Measurements from ENCODE around the gene RAI14.

Gene RAI14

DNA sequence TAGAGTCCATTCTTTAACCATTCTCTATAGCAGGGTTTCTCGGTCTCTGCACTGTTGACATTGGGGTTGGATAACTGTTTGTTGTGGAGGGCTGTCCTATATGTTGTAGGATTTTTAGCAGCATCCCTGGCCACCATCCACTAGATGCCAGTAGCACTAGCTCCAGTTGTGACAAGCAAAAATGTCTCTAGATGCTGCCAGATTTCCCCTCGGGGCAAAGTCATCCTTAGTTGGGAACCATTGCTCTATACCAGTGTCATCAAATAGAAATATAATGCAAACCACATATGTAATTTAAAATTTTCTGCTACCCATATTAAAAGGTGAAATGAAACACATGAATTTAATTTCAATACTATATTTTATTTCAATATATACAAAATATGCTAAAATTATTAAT, 185.7 kb downstream of the RAI14 start:
- TF ChIP-seq, protein P1, sequence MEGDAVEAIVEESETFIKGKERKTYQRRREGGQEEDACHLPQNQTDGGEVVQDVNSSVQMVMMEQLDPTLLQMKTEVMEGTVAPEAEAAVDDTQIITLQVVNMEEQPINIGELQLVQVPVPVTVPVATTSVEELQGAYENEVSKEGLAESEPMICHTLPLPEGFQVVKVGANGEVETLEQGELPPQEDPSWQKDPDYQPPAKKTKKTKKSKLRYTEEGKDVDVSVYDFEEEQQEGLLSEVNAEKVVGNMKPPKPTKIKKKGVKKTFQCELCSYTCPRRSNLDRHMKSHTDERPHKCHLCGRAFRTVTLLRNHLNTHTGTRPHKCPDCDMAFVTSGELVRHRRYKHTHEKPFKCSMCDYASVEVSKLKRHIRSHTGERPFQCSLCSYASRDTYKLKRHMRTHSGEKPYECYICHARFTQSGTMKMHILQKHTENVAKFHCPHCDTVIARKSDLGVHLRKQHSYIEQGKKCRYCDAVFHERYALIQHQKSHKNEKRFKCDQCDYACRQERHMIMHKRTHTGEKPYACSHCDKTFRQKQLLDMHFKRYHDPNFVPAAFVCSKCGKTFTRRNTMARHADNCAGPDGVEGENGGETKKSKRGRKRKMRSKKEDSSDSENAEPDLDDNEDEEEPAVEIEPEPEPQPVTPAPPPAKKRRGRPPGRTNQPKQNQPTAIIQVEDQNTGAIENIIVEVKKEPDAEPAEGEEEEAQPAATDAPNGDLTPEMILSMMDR (IDR thresholded peaks at IDR 0.05), result no peak
- no peak for TF ChIP-seq ZFX (IDR thresholded peaks at IDR 0.05; ENCODE audit: borderline replicate concordance)

DNA sequence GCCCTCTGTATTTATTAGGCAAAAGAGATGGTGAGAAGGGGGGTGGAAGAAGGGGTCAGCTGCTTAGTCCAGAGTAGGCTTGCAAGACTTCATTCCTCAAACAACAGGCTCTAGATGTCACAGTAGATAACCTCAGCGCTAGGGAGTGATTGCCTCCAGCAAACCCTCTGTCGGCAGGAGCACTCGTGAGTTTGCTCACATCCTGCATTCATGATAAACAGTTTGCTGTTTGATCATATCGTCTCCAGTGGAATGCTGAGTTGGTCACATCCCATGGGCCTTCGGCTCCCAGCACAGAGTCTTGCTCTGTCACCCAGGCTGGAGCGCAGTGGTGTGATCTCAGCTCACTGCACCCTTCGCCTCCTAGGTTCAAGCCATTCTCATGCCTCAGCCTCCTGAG, 186.4 kb downstream of the RAI14 start:
- TF ChIP-seq, protein P1 (IDR thresholded peaks at IDR 0.05), result no peak
- TF ChIP-seq ZFX (IDR thresholded peaks at IDR 0.05; ENCODE audit: borderline replicate concordance), result no peak
- H3K27ac ChIP-seq, result no peak overlapping the region

More for the DNA sequence above, 185.7 kb downstream of the RAI14 start:
- no peak overlapping the region for H3K27ac ChIP-seq

DNA sequence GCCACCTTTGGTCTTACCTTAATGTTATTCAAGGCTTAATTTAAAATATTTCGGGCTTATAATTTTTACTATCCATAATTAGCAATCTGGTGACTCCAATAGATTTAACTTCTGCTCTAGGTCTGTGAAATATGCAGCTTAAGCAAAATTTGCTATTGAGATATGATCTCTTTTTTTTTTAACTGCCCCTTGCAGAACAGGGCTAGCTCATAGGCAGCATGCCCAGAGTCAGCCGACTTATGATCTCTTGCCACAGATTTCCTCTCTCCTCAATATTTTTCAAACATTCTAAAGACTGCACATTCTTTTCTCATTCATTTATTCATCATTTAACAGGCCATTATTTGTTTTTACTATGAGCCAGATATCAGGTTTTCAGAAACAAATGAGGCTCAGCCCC, 187.4 kb downstream of the RAI14 start:
- H3K27ac ChIP-seq, result no peak overlapping the region
- TF ChIP-seq, protein P1 (IDR thresholded peaks at IDR 0.05), result no peak
- no peak for TF ChIP-seq ZFX (IDR thresholded peaks at IDR 0.05; ENCODE audit: borderline replicate concordance)

DNA sequence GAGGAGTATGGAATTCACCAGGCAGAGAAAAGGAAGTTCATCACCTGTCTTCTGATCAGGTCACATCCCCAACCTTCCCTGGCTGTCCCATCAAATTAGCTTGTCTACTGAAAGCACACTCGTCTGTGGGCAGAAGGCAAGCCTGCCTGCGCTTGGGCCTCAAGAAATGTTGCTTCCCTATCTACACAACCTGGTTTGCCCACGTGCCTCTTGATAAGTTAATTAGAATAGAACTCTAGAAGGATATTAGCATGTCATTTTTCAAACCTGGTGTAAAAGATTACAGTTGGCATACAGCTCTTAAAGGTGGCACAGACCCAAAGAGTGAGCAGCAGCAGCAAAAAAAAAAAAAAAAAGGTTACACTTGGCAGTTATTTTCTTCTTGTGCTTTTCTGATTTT, 188.0 kb downstream of the RAI14 start:
- TF ChIP-seq ZFX (IDR thresholded peaks at IDR 0.05; ENCODE audit: borderline replicate concordance), result no peak
- H3K27ac ChIP-seq, result no peak overlapping the region

DNA sequence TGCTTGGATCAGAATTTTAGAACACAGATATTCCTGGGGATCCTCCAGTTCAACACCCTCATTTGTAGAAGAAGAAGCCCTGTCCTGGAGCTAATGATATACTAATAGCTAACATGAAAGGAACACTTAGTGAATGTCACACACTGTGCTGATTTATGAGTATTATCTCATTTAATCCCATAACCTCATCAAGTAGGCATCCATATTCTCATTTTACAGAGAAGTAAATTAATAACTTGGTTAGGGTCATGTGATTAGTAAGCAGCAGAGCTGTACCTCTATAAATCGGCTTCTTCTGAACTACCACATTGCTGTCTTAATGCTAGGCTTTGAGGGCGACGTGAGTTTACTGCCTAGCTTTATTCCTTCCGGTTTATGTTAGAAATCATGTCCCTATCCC, 188.9 kb downstream of the RAI14 start:
- no peak overlapping the region for H3K27ac ChIP-seq
- no peak for TF ChIP-seq ZFX (IDR thresholded peaks at IDR 0.05; ENCODE audit: borderline replicate concordance)
- TF ChIP-seq, protein P1 (IDR thresholded peaks at IDR 0.05), result no peak

DNA sequence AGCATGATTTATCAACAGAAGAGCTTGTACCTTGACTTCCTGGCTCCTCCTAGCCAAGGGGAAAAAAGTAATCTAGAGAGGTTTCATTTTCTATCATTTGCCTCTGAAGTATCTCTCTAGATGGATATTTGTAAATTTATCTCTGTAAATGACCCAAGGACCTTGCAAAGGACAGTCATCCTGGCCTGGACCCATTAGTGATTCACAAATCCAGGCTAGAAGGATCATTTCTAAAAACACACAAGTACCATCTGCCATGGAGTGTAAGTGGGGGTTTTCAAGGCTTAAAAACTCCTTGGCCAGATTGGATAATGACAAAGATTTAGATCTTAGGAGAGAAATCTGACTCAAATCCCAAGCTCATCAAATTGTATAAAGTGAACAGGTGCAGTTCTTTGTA, 190.9 kb downstream of the RAI14 start:
- TF ChIP-seq, protein P1 (IDR thresholded peaks at IDR 0.05), result no peak
- TF ChIP-seq ZFX (IDR thresholded peaks at IDR 0.05; ENCODE audit: borderline replicate concordance), result no peak
- H3K27ac ChIP-seq, result no peak overlapping the region

DNA sequence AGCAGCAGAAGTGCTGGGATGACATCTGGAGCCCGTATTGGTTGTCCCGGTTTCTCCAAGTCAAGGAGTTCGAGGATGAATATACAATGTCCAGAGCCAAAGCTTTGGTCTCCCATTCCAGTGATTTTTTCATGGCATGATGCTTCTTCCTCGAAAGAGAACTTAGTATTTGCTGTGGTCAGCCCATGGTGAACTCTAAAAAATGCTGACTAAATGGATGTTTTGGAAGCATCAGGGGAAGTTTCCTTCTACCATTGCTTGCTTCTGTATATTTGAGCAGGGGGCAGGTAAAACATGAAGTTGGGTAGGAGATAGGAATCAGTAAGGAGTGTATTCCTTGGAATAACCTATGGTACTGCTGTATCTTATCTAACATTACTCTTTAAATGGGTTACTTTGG, 191.4 kb downstream of the RAI14 start:
- H3K27ac ChIP-seq, result no peak overlapping the region
- no peak for TF ChIP-seq ZFX (IDR thresholded peaks at IDR 0.05; ENCODE audit: borderline replicate concordance)
- TF ChIP-seq, protein P1 (IDR thresholded peaks at IDR 0.05), result no peak

DNA sequence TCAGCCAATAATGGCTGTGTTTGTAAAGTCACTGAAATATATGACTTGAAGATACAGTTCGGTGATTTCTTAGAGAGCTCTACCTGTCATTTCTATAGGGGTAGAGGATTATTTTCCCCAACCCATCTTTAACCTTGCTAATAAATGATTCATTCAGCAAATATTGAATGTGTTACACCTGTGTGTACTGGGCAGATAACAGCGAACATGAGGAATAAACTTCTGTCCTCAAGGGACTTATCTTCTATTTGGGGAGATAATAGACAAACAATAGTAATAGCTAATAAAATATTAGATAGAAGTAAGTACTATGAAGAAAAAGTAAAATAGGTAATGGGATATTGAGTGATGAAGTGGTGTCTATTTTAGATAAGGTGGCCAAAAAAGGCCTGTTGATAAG, 192.1 kb downstream of the RAI14 start:
- no peak overlapping the region for H3K27ac ChIP-seq
- TF ChIP-seq ZFX (IDR thresholded peaks at IDR 0.05; ENCODE audit: borderline replicate concordance), result no peak
- TF ChIP-seq, protein P1 (IDR thresholded peaks at IDR 0.05), result no peak
